ENCODE measurements around the gene DAZAP1. TPM values are rescaled to one million over a fixed set of nuclear protein-coding genes. Genes with fewer than 3 reads are reported as not detected.

Gene DAZAP1
- total RNA-seq, 4 donors from 2014 or later: 28.6 to 60.5 (median 48.2) TPM

DNA sequence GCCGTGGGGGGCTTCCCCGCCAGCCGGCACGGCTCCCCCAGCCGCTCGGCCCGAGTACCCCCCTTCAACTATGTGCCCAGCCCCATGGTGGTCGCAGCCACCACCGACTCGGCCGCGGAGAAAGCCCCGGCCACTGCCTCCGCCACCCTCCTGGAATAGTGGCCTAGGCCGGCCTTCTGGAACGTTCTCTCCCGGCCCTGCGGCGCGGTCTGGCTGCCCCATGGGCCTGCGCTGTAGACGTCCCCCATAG, 62.6 kb downstream of the DAZAP1 start:
- no peak for DNase-seq (ENCODE audit: low spot score in 2 of 2)
- no peak overlapping the region for H3K4me3 ChIP-seq (ENCODE audit: low read depth, poor library complexity, severe bottlenecking)
- TF ChIP-seq POLR2A (IDR thresholded peaks at IDR 0.05): no peak
- TF ChIP-seq CTCF (IDR thresholded peaks at IDR 0.05): no peak
- intact Hi-C loops (cut with DNase I; ENCODE audit: low total_unique reads): no loop called here
- WGBS, 2 donors: no CpG with 5 or more reads among the region's 22 CpGs

DNA sequence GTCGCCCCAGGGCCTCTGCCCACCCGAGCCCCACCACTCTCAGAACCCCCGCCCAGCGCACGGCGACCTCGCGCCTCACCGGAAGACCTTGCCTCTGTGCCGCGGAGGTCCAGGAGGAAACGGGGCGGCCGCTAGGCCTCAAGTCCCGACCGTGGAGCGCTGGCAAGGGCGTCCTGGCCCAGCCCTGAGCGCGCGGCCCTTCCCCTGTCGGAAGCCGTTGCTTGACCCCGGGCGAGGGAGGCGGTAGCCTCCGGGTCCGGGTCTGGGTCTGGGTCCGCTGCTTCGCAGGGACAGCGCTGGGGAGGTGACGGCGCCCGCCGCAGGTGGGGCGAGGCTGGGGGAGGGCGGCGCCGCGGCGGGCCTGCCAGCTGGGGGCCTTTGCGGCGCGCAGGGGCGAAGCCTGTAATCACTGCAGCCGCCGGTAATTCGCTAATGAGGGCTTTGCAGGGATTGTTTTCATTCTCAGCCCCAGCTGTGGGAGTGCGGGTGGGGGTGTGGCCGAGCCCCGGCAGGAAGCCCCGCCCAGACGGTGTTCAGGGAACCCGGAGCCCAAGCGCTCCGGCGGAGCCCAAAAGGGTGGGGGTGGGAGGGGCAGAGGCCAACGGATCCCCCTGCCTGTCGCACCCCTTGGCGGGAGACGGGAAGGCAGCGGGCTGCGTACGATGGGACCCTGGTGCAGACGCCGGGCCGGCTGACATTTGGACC, 63.1 kb downstream of the DAZAP1 start:
- TF ChIP-seq POLR2A (IDR thresholded peaks at IDR 0.05) (no peak), CTCF (IDR thresholded peaks at IDR 0.05) (no peak)
- no peak for DNase-seq (ENCODE audit: low spot score in 2 of 2)
- 0 to 1% methylated on average over 10 to 35 of the region's 67 CpGs for WGBS, 2 donors
- intact Hi-C loops (cut with DNase I; ENCODE audit: low total_unique reads): no loop called here
- H3K4me3 ChIP-seq (ENCODE audit: low read depth, poor library complexity, severe bottlenecking): no peak overlapping the region

- DNase-seq (ENCODE audit: low spot score in 2 of 2): no peak
- no peak for TF ChIP-seq POLR2A (IDR thresholded peaks at IDR 0.05)
- no peak for TF ChIP-seq CTCF (IDR thresholded peaks at IDR 0.05)
- no peak overlapping the region for H3K4me3 ChIP-seq (ENCODE audit: low read depth, poor library complexity, severe bottlenecking)
- intact Hi-C loops (cut with DNase I; ENCODE audit: low total_unique reads): no loop called here
- WGBS, 2 donors: 4 to 8% methylated on average over 23 to 28 of the region's 28 CpGs
Observed at GRCh38 chr19:1471010-1471514, 63.7 kb downstream of the DAZAP1 start.

DNA sequence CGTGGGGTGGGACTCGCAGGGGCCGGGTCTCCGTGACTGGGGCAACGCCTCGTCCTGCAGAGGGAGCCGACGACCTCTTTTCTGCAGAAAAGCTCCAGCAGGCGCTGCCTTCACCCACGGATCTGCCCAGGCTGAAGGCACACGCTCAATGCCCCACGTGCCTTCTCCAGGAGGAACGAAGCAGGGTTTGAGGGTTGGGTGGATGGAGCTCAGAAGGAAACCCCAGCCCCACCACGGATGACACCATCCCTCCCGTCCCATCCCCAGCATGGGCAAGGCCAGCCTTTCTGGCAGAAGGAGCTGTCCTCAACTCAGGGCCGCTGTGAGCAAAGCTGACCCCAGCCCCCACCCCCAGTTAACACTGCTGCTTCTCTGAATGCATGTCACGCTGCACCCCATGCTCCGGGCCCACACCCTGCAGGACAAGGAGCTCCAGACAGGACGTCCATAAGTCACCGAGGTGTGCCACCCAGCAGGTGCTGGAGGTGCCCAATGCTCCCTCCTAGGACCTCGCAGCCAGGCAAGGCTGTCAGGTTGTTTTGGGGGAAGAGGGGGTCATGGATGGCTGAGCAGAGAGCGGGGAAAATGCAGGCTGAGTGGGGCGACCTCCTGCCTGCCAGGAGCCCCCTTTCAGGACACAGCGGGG, 64.3 kb downstream of the DAZAP1 start:
- 18 to 22% methylated on average over 23 to 24 of the region's 24 CpGs for WGBS, 2 donors
- H3K4me3 ChIP-seq (ENCODE audit: low read depth, poor library complexity, severe bottlenecking): no peak overlapping the region
- intact Hi-C loops (cut with DNase I; ENCODE audit: low total_unique reads): no loop called here
- no peak for DNase-seq (ENCODE audit: low spot score in 2 of 2)
- no peak for TF ChIP-seq POLR2A (IDR thresholded peaks at IDR 0.05)
- no peak for TF ChIP-seq CTCF (IDR thresholded peaks at IDR 0.05)

- DNase-seq (ENCODE audit: low spot score in 2 of 2): no peak
- H3K4me3 ChIP-seq (ENCODE audit: low read depth, poor library complexity, severe bottlenecking): no peak overlapping the region
- TF ChIP-seq POLR2A (IDR thresholded peaks at IDR 0.05) (no peak), CTCF (IDR thresholded peaks at IDR 0.05) (no peak)
- WGBS, 2 donors: 53 to 56% methylated on average over 21 to 36 of the region's 44 CpGs
- intact Hi-C loops (cut with DNase I; ENCODE audit: low total_unique reads): no loop called here
Observed at GRCh38 chr19:1472231-1473084, 65.1 kb downstream of the DAZAP1 start.

All from lower leg skin (tissue), 4 donors.